Measurements from ENCODE around the gene GPR52. TPM values are rescaled to one million over a fixed set of nuclear protein-coding genes. Genes with fewer than 3 reads are reported as not detected.

The GPR52 gene
- total and polyA plus RNA-seq, 2 of the 4 experiments (the other 2 are of a cell fraction) = 0.90 TPM; not detected in 1

- CTCF ChIA-PET = interaction anchor here (0.7 kb wide), 1 partner anchor 104 kb away, joined by 3 read pairs; no protein-coding TSS in a partner anchor
- in situ Hi-C loops (cut with MboI; ENCODE audit: low sequenced_read_pairs) = no loop called here
Observed at GRCh38 chr1:174417921-174418320, 29.8 kb upstream of the GPR52 start.

More at GRCh38 chr1:174417921-174418320, 29.8 kb upstream of the GPR52 start:
- no peaks in the 10 kb centered on the region for H3K9me3 ChIP-seq (ENCODE audit: control insufficient read depth, insufficient read depth, low read length)
- POLR2A ChIA-PET (ENCODE audit: unreplicated experiment) = no interaction called here
- H2BK20ac ChIP-seq (ENCODE audit: low read depth, low read length) = no peak overlapping the region
- intact Hi-C loops (cut with micrococcal nuclease) = no loop called here
- TF ChIP-seq RCOR1 (IDR thresholded peaks at IDR 0.05; ENCODE audit: insufficient replicate concordance, low read length) (no peak), RFX5 (IDR thresholded peaks at IDR 0.05; ENCODE audit: low read depth, low read length) (no peak), ELK1 (IDR thresholded peaks at IDR 0.05; ENCODE audit: borderline replicate concordance, low read depth, low read length) (no peak), MXI1 (IDR thresholded peaks at IDR 0.05; ENCODE audit: borderline replicate concordance, low read depth, low read length) (no peak), BHLHE40 (IDR thresholded peaks at IDR 0.05; ENCODE audit: low read depth, low read length) (no peak), USF2 (IDR thresholded peaks at IDR 0.05; ENCODE audit: low read depth, low read length) (no peak), POLR2A (IDR thresholded peaks at IDR 0.05; ENCODE audit: low read depth, low read length) (no peak), SMC3 (IDR thresholded peaks at IDR 0.05; ENCODE audit: low read depth, low read length) (no peak), FOS (IDR thresholded peaks at IDR 0.05; ENCODE audit: low read depth, low read length) (no peak), MAFK (IDR thresholded peaks at IDR 0.05; ENCODE audit: low read depth, low read length) (no peak), NFE2L2 (IDR thresholded peaks at IDR 0.05; ENCODE audit: low read depth, low read length) (no peak)
- no peak overlapping the region for H2BK120ac ChIP-seq (ENCODE audit: low read depth, low read length)
- no peak overlapping the region for H4K91ac ChIP-seq (ENCODE audit: insufficient read depth, low read depth, low read length)
- H2AK5ac ChIP-seq (ENCODE audit: low read depth, low read length) = no peak overlapping the region
- no peak overlapping the region for H2AFZ ChIP-seq (replicated peaks; ENCODE audit: low read length, poor library complexity)
- no peak overlapping the region for H3K18ac ChIP-seq (ENCODE audit: low read depth, low read length)
- no CpG with 5 or more reads among the region's 2 CpGs for WGBS, 2 experiments (ENCODE audit: extremely low coverage in 2 of 2, insufficient read length in 1 of 2)
- H3K14ac ChIP-seq (replicated peaks; ENCODE audit: low read depth, low read length) = no peak overlapping the region
- H3K27ac ChIP-seq (ENCODE audit: insufficient read depth, low read length) = no peak overlapping the region
- H3K9me1 ChIP-seq (ENCODE audit: insufficient read depth, low read length) = no peaks in the 10 kb centered on the region
- no peak overlapping the region for H2BK15ac ChIP-seq (ENCODE audit: low read depth, low read length)
- H3K56ac ChIP-seq (ENCODE audit: extremely low read depth, insufficient read depth, low read length) = no peak overlapping the region
- H3K4ac ChIP-seq (ENCODE audit: low read depth, low read length) = no peak overlapping the region
- H4K20me1 ChIP-seq (ENCODE audit: insufficient read depth, low read length) = no peaks in the 10 kb centered on the region
- no peak overlapping the region for H2BK5ac ChIP-seq (ENCODE audit: low read depth, low read length, poor library complexity, severe bottlenecking)
- no peak overlapping the region for H3K4me3 ChIP-seq (ENCODE audit: insufficient read depth, low read depth, low read length)
- no TSS peak for BruUV-seq (replicated peaks)
- H3K36me3 ChIP-seq (ENCODE audit: control insufficient read depth, insufficient read depth, low read length) = no peaks in the 10 kb centered on the region
- H3K23ac ChIP-seq (ENCODE audit: low read depth, low read length) = no peak overlapping the region
- DNase-seq (no peak), ATAC-seq (ENCODE audit: low read depth) (no peak)
- H3K27me3 ChIP-seq (ENCODE audit: control insufficient read depth, insufficient read depth, low read length) = no peaks in the 10 kb centered on the region
- no peak overlapping the region for H2AK9ac ChIP-seq (replicated peaks; ENCODE audit: low read depth, low read length, poor library complexity)
- no peak overlapping the region for H4K8ac ChIP-seq (ENCODE audit: low read depth in 2 of 2, low read length in 2 of 2)
- H4K5ac ChIP-seq (ENCODE audit: low read depth, low read length) = no peak overlapping the region
- dilution Hi-C loops (cut with HindIII; ENCODE audit: low sequenced_read_pairs, unreplicated experiment) = no loop called here
- H3K4me2 ChIP-seq (ENCODE audit: low read depth, low read length) = no peak overlapping the region
- no peaks in the 10 kb centered on the region; a peak in 1 of 4 replicates for H3K79me1 ChIP-seq (ENCODE audit: low read depth in 1 of 2, low read length in 2 of 2)
- no peak overlapping the region for H3K9ac ChIP-seq (ENCODE audit: low read depth, low read length)
- H3K4me1 ChIP-seq (ENCODE audit: control insufficient read depth, insufficient read depth, low read length) = no peaks in the 10 kb centered on the region

All from IMR-90 (cell line).